CD4-positive, alpha-beta T cell (primary cell): ENCODE results near the gene PDF. TPM values are rescaled to one million over a fixed set of nuclear protein-coding genes. Genes with fewer than 3 reads are reported as not detected.

Experiments used
- ATAC-seq: fragments of 200-7000 bp; cut with Tn5 transposase; one replicate; pipeline ENCODE4 v1.10.0; 2022; ENCODE audit warnings: mild to moderate bottlenecking; ENCODE audit not compliant: poor library complexity
- CTCF ChIA-PET: fragments of 350-600 bp; sonication (Branson Sonifier 250); formaldehyde crosslinking; loops from one replicate; lab custom pipeline; 2021; ENCODE audit warnings: antibody characterized with exemption, inconsistent platforms; lab: Charles Lee
- POLR2A ChIA-PET: fragments of 350-600 bp; sonication (Branson Sonifier 250); formaldehyde crosslinking; loops from one replicate; lab custom pipeline; 2021; ENCODE audit warnings: antibody characterized with exemption, inconsistent platforms; lab: Charles Lee
- DNase-seq, 14 experiments: peaks; one replicate each; pipeline ENCODE4 v3.0.0-alpha.2; 2013 to 2020; ENCODE audit warnings: mixed read lengths in 2 of 14
- H3K27ac ChIP-seq, 2 donors: one replicate each; pipeline versions ENCODE4 v1.5.1 to v1.7.0; 2013; ENCODE audit warnings: low read length in 2 of 2, low read depth in 1 of 2, mild to moderate bottlenecking in 1 of 2
- H3K27me3 ChIP-seq, 2 experiments: 1 replicate in 1 of 2; 2 replicates in 1 of 2; pipeline versions ENCODE4 v1.6.1 to v1.7.0; 2013; ENCODE audit warnings: low read length in 2 of 2, control low read depth in 1 of 2, mild to moderate bottlenecking in 1 of 2, moderate library complexity in 1 of 2; ENCODE audit not compliant: insufficient read depth in 2 of 2, control insufficient read depth in 1 of 2
- H3K36me3 ChIP-seq: one replicate; pipeline ENCODE4 v1.6.1; 2013; ENCODE audit warnings: low read length, control low read depth; ENCODE audit not compliant: insufficient read depth
- H3K4me1 ChIP-seq: one replicate; pipeline ENCODE4 v1.6.1; 2013; ENCODE audit warnings: low read length, control low read depth; ENCODE audit not compliant: insufficient read depth
- H3K4me3 ChIP-seq: one replicate; pipeline ENCODE4 v1.5.1; 2013; ENCODE audit warnings: mild to moderate bottlenecking, low read length, moderate library complexity
- H3K9me3 ChIP-seq, 2 experiments: 1 replicate in 1 of 2; 2 replicates in 1 of 2; pipeline versions ENCODE4 v1.6.1 to v1.7.0; 2013; ENCODE audit warnings: low read length in 2 of 2, mild to moderate bottlenecking in 2 of 2, control low read depth in 1 of 2, moderate library complexity in 1 of 2; ENCODE audit not compliant: control insufficient read depth in 1 of 2, insufficient read depth in 1 of 2
- H3K27ac Mint-ChIP-seq: one replicate; pipeline ENCODE4 v1.8.0; 2020; ENCODE audit warnings: mixed read lengths
- H3K27me3 Mint-ChIP-seq: one replicate; pipeline ENCODE4 v1.8.0; 2021; ENCODE audit warnings: mixed read lengths
- H3K36me3 Mint-ChIP-seq: one replicate; pipeline ENCODE4 v1.8.0; 2021; ENCODE audit warnings: low read depth, mixed read lengths
- H3K4me1 Mint-ChIP-seq: one replicate; pipeline ENCODE4 v1.8.0; 2021; ENCODE audit warnings: low read depth, mixed read lengths
- H3K4me3 Mint-ChIP-seq: one replicate; pipeline ENCODE4 v1.8.0; 2020; ENCODE audit warnings: mild to moderate bottlenecking, mixed read lengths
- H3K9me3 Mint-ChIP-seq: one replicate; pipeline ENCODE4 v1.8.0; 2020; ENCODE audit warnings: mixed read lengths
- CTCF ChIP-seq: fragments of 200-600 bp; IDR thresholded peaks from one replicate; pipeline ENCODE4 v1.8.0; 2022; ENCODE audit warnings: antibody characterized with exemption, mild to moderate bottlenecking
- intact Hi-C, 2 experiments: fragments of 100-400 bp; cut with DNase I in 1 of 2; cut with micrococcal nuclease in 1 of 2; formaldehyde crosslinking; loops; one replicate each; pipeline versions ENCODE4 v1.15.1 to v1.9.0; 2023 to 2025; cut with DNase I, micrococcal nuclease
- total RNA-seq, 174 experiments: library from RNA in 2 of 174; stranded (reverse) in 2 of 174; gene quantifications; one replicate each; pipeline ENCODE4 v1.2.3 and lab custom pipeline; 2021 to 2026

The PDF gene
- total RNA-seq, 2 experiments from 2014 or later, result 2.8 to 2.9 TPM

DNA sequence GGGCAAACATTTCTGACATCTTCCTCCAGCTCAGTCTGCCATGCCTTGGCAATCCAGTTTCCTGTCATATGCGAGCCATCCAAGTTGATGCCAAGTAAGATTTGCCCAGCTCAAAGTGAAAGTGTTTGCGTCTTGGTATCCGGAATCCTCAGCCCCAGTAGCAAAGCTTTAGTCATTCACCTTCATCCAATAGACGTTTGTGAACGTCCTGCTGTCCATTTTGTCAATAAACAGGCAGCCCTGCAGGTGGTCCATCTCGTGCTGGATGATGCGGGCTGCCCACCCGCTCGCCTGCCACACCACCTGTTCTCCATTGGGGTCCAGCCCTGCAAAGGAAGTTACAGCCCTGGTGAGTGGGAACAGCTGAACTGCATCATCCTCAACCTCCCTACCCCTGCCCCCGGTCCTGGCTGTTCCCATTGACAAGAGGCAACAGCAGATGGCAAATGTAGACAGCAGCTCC is 1.5 kb downstream of the PDF start:
- no peaks in the 10 kb centered on the region for H3K9me3 Mint-ChIP-seq
- no peak overlapping the region for H3K27ac ChIP-seq
- H3K9me3 ChIP-seq, result no peaks in the 10 kb centered on the region
- H3K36me3 Mint-ChIP-seq, result peaks cover 65% of the 10 kb centered on the region
- peak overlapping the region; percentile 15 for H3K4me3 ChIP-seq
- H3K27me3 ChIP-seq, result no peaks in the 10 kb centered on the region
- H3K4me1 ChIP-seq, result peaks cover 47% of the 10 kb centered on the region
- ATAC-seq (no peak), DNase-seq (peak in 1 of 14 experiments; percentile 24)
- POLR2A ChIA-PET, result interaction anchor here (0.6 to 5.1 kb wide), 7 partner anchors 10 to 196 kb away, joined by 3 to 70 read pairs (median 6); partner anchors contain the start of genes COG8, NIP7, TERF2 and UTP4
- TF ChIP-seq CTCF, result no peak
- CTCF ChIA-PET, result no interaction called here
- H3K4me3 Mint-ChIP-seq, result peak overlapping the region; percentile 82
- H3K27ac Mint-ChIP-seq, result peak overlapping the region; percentile 72
- peaks cover 51% of the 10 kb centered on the region for H3K36me3 ChIP-seq
- H3K27me3 Mint-ChIP-seq, result no peaks in the 10 kb centered on the region
- peaks cover 43% of the 10 kb centered on the region for H3K4me1 Mint-ChIP-seq
- intact Hi-C loops, result no loop called here

- ATAC-seq, result no peak
- Mint-ChIP-seq H3K9me3 (no peaks in the 10 kb centered on the region), H3K36me3 (peaks cover 63% of the 10 kb centered on the region), H3K4me3 (peak overlapping the region; percentile 82), H3K27ac (peak overlapping the region; percentile 72), H3K27me3 (no peaks in the 10 kb centered on the region), H3K4me1 (peaks cover 40% of the 10 kb centered on the region)
- POLR2A ChIA-PET, result interaction anchor here (0.6 to 5.1 kb wide), 5 partner anchors 12 to 1396 kb away, joined by 3 to 70 read pairs (median 4); partner anchors contain the start of genes COG8 and NIP7
- H3K27me3 ChIP-seq, result no peaks in the 10 kb centered on the region
- CTCF ChIA-PET, result no interaction called here
- DNase-seq, result no peak
- H3K9me3 ChIP-seq, result no peaks in the 10 kb centered on the region
- peaks cover 47% of the 10 kb centered on the region for H3K4me1 ChIP-seq
- no peak overlapping the region for H3K27ac ChIP-seq
- no peak for TF ChIP-seq CTCF
- H3K4me3 ChIP-seq, result no peak overlapping the region
- intact Hi-C loops, result no loop called here
- H3K36me3 ChIP-seq, result peaks cover 50% of the 10 kb centered on the region
Measured at GRCh38 chr16:69327585-69328310, 2.6 kb downstream of the PDF start.

DNA sequence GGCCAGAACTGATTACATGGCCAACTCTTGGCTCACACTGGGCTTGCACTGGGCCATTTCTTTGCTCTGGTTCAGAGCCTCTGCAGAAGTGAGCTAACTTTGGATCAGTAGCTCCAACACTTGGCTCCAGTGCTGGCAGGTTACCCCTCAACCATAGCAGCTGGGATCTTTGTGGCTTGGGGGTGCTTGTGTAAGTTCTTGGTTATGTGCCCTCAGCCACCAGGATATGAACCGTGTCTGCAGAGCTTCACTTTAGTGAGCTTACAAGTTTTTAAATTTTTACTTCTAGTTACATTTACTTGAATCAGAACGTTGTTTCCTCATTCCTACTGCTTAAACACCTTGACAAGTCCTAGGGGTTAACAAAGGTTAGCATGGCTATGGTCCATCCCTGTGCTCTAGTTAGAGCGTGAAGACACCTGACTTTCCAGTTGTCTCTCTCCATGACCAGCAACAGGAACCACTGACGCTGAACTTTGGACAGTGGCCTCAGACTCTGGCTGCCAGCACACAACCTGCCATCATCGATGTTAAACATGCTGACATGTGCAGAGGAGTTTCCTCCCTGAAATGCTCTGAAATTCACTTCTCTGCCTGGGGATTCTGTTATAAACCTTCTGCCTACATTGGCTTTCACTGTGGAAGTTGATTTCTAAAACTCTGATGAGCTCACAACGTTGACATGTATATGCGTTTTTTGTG is 4.1 kb downstream of the PDF start:
- peak overlapping the region; percentile 35 for H3K4me3 Mint-ChIP-seq

More for the DNA sequence above, 4.1 kb downstream of the PDF start:
- H3K36me3 Mint-ChIP-seq, result peaks cover 72% of the 10 kb centered on the region
- no peak for TF ChIP-seq CTCF
- H3K27ac ChIP-seq, result no peak overlapping the region
- POLR2A ChIA-PET, result interaction anchor here (5.1 kb wide), 1 partner anchor 13 kb away, joined by 70 read pairs; the partner anchor contains the start of genes COG8 and NIP7
- peak overlapping the region; percentile 58 for H3K27ac Mint-ChIP-seq
- peaks cover 36% of the 10 kb centered on the region for H3K4me1 Mint-ChIP-seq
- peaks cover 47% of the 10 kb centered on the region for H3K4me1 ChIP-seq
- H3K27me3 ChIP-seq, result no peaks in the 10 kb centered on the region
- H3K27me3 Mint-ChIP-seq, result no peaks in the 10 kb centered on the region
- no peaks in the 10 kb centered on the region for H3K9me3 ChIP-seq
- DNase-seq, result no peak
- no peak for ATAC-seq
- intact Hi-C loops, result no loop called here
- H3K9me3 Mint-ChIP-seq, result no peaks in the 10 kb centered on the region
- peaks cover 56% of the 10 kb centered on the region for H3K36me3 ChIP-seq
- CTCF ChIA-PET, result interaction anchor here (0.6 to 0.7 kb wide), 2 partner anchors 16 to 33 kb away, joined by 3 read pairs; no protein-coding TSS in a partner anchor
- no peak overlapping the region for H3K4me3 ChIP-seq
